ENCODE results near the gene VIPR1.

The VIPR1 gene

DNA sequence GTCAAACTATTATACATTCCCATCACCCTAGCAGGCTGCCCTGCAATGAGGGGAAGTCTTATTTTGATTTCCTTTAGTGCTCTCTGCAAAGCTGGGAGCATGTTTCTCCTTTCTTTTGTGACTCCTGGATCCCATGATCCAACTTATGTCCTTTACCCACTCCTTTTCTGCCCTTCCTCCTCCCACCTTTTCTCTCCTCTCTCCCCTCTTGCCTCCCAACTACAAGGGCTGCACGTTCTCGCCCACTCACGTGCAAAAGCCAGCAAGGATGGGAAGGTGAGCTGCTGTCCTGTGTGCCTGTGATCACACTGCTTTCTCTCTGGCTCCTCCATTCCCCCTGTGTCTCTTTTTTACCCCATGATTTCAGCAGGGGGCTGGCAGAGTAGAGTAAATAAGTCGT, 6.1 kb downstream of the VIPR1 start:
- Histone ChIP-seq H3K9ac (ENCODE audit: low read length) (no peak overlapping the region), H3K4ac (ENCODE audit: low read depth, low read length) (no peak overlapping the region), H2BK5ac (ENCODE audit: low read length) (no peak overlapping the region), H3K27ac (ENCODE audit: low read depth, low read length) (no peak overlapping the region), H4K8ac (ENCODE audit: low read depth, low read length) (no peak overlapping the region), H2BK120ac (ENCODE audit: low read depth, low read length) (no peak overlapping the region), H3K18ac (ENCODE audit: low read length) (no peak overlapping the region), H3K4me2 (ENCODE audit: low read length) (no peak overlapping the region), H3K36me3 (ENCODE audit: control insufficient read depth, insufficient read depth, low read length) (no peaks in the 10 kb centered on the region), H3K79me1 (ENCODE audit: low read length) (no peaks in the 10 kb centered on the region), H3K79me2 (ENCODE audit: control insufficient read depth, insufficient read depth, low read length) (no peaks in the 10 kb centered on the region), H2BK15ac (replicated peaks; ENCODE audit: low read depth) (no peak overlapping the region), H3K4me3 (ENCODE audit: low read length) (no peak overlapping the region), H2AK5ac (ENCODE audit: low read length) (no peak overlapping the region), H3K23ac (ENCODE audit: low read length) (no peak overlapping the region), H3K27me3 (ENCODE audit: insufficient read depth, low read length, poor library complexity) (no peaks in the 10 kb centered on the region), H3K56ac (ENCODE audit: low read length) (peak overlapping the region; percentile 6), H4K5ac (ENCODE audit: low read length) (no peak overlapping the region), H3K4me1 (ENCODE audit: control insufficient read depth, low read depth, low read length) (peaks cover 9% of the 10 kb centered on the region)
- DNase-seq: no peak
- WGBS (ENCODE audit: extremely low coverage, insufficient coverage, low lambda C conversion rate): no CpG with 5 or more reads among the region's 4 CpGs

GRCh38 chr3:42509111-42509510, 6.7 kb downstream of the VIPR1 start:
- no peak overlapping the region for H3K27ac ChIP-seq (ENCODE audit: low read depth, low read length)
- H3K4me2 ChIP-seq (ENCODE audit: low read length): no peak overlapping the region
- H3K4me1 ChIP-seq (ENCODE audit: control insufficient read depth, low read depth, low read length): peaks cover 9% of the 10 kb centered on the region

DNA sequence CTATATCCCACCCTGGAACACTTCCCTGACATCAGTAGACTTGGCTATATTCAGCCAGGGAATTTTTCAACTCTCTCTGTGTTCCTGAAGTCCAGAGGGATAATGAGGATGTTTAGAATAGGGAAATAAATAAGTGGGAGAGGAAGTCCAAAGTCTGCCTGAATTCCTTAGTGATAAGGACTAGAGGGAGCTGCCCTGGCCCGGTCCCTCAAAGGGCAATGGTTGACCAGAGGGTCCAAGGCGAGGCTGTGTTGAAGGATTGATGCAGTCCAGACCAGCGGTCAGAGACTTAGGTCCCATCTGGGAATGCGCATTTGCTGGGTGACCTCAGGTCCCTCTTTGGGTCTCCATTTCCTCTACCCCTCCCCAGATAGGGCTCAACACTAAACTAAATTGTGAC, 7.9 kb downstream of the VIPR1 start:
- DNase-seq: no peak
- Histone ChIP-seq H3K4me3 (ENCODE audit: low read length) (no peak overlapping the region), H3K4me2 (ENCODE audit: low read length) (no peak overlapping the region), H3K27ac (ENCODE audit: low read depth, low read length) (no peak overlapping the region), H4K5ac (ENCODE audit: low read length) (no peak overlapping the region), H3K4ac (ENCODE audit: low read depth, low read length) (no peak overlapping the region), H2BK15ac (replicated peaks; ENCODE audit: low read depth) (no peak overlapping the region), H3K56ac (ENCODE audit: low read length) (no peak overlapping the region), H3K36me3 (ENCODE audit: control insufficient read depth, insufficient read depth, low read length) (no peaks in the 10 kb centered on the region), H3K18ac (ENCODE audit: low read length) (no peak overlapping the region), H2BK120ac (ENCODE audit: low read depth, low read length) (no peak overlapping the region), H3K79me1 (ENCODE audit: low read length) (no peaks in the 10 kb centered on the region), H2BK5ac (ENCODE audit: low read length) (no peak overlapping the region), H3K4me1 (ENCODE audit: control insufficient read depth, low read depth, low read length) (peaks cover 9% of the 10 kb centered on the region), H3K27me3 (ENCODE audit: insufficient read depth, low read length, poor library complexity) (no peaks in the 10 kb centered on the region), H3K23ac (ENCODE audit: low read length) (no peak overlapping the region), H3K9ac (ENCODE audit: low read length) (no peak overlapping the region), H4K8ac (ENCODE audit: low read depth, low read length) (no peak overlapping the region), H2AK5ac (ENCODE audit: low read length) (no peak overlapping the region), H3K79me2 (ENCODE audit: control insufficient read depth, insufficient read depth, low read length) (no peaks in the 10 kb centered on the region)
- WGBS (ENCODE audit: extremely low coverage, insufficient coverage, low lambda C conversion rate): no CpG with 5 or more reads among the region's 4 CpGs

More at GRCh38 chr3:42509111-42509510, 6.7 kb downstream of the VIPR1 start:
- Histone ChIP-seq H3K27me3 (ENCODE audit: insufficient read depth, low read length, poor library complexity) (no peaks in the 10 kb centered on the region), H4K5ac (ENCODE audit: low read length) (no peak overlapping the region), H2BK15ac (replicated peaks; ENCODE audit: low read depth) (no peak overlapping the region), H3K4ac (ENCODE audit: low read depth, low read length) (no peak overlapping the region), H3K23ac (ENCODE audit: low read length) (no peak overlapping the region), H3K9ac (ENCODE audit: low read length) (no peak overlapping the region), H3K79me1 (ENCODE audit: low read length) (no peaks in the 10 kb centered on the region), H3K79me2 (ENCODE audit: control insufficient read depth, insufficient read depth, low read length) (no peaks in the 10 kb centered on the region), H3K56ac (ENCODE audit: low read length) (no peak overlapping the region), H2AK5ac (ENCODE audit: low read length) (no peak overlapping the region), H2BK120ac (ENCODE audit: low read depth, low read length) (no peak overlapping the region), H3K4me3 (ENCODE audit: low read length) (no peak overlapping the region), H3K36me3 (ENCODE audit: control insufficient read depth, insufficient read depth, low read length) (no peaks in the 10 kb centered on the region), H4K8ac (ENCODE audit: low read depth, low read length) (no peak overlapping the region), H3K18ac (ENCODE audit: low read length) (no peak overlapping the region), H2BK5ac (ENCODE audit: low read length) (no peak overlapping the region)
- no peak for DNase-seq
- WGBS (ENCODE audit: extremely low coverage, insufficient coverage, low lambda C conversion rate): no CpG with 5 or more reads among the region's 3 CpGs

- Histone ChIP-seq H3K4ac (ENCODE audit: low read depth, low read length) (no peak overlapping the region), H3K18ac (ENCODE audit: low read length) (no peak overlapping the region)
These were observed 8.8 kb downstream of the VIPR1 start for GRCh38 chr3:42511201-42511600.

GRCh38 chr3:42511736-42512135, 9.3 kb downstream of the VIPR1 start:
- Histone ChIP-seq H3K4me2 (ENCODE audit: low read length) (no peak overlapping the region), H3K4me3 (ENCODE audit: low read length) (no peak overlapping the region), H3K18ac (ENCODE audit: low read length) (no peak overlapping the region), H3K4me1 (ENCODE audit: control insufficient read depth, low read depth, low read length) (peaks cover 9% of the 10 kb centered on the region), H3K79me2 (ENCODE audit: control insufficient read depth, insufficient read depth, low read length) (no peaks in the 10 kb centered on the region), H4K8ac (ENCODE audit: low read depth, low read length) (no peak overlapping the region), H3K27me3 (ENCODE audit: insufficient read depth, low read length, poor library complexity) (no peaks in the 10 kb centered on the region), H3K79me1 (ENCODE audit: low read length) (no peaks in the 10 kb centered on the region), H2BK120ac (ENCODE audit: low read depth, low read length) (no peak overlapping the region), H3K27ac (ENCODE audit: low read depth, low read length) (no peak overlapping the region), H2BK15ac (replicated peaks; ENCODE audit: low read depth) (no peak overlapping the region), H3K23ac (ENCODE audit: low read length) (no peak overlapping the region), H3K36me3 (ENCODE audit: control insufficient read depth, insufficient read depth, low read length) (no peaks in the 10 kb centered on the region), H2AK5ac (ENCODE audit: low read length) (no peak overlapping the region), H3K9ac (ENCODE audit: low read length) (no peak overlapping the region), H3K56ac (ENCODE audit: low read length) (no peak overlapping the region), H2BK5ac (ENCODE audit: low read length) (no peak overlapping the region), H3K4ac (ENCODE audit: low read depth, low read length) (no peak overlapping the region), H4K5ac (ENCODE audit: low read length) (no peak overlapping the region)
- DNase-seq: no peak
- whole genome bisulfite sequencing (ENCODE audit: extremely low coverage, insufficient coverage, low lambda C conversion rate): no CpG with 5 or more reads among the region's 2 CpGs

More at GRCh38 chr3:42511201-42511600, 8.8 kb downstream of the VIPR1 start:
- H3K4me1 ChIP-seq (ENCODE audit: control insufficient read depth, low read depth, low read length): peaks cover 9% of the 10 kb centered on the region
- H2BK5ac ChIP-seq (ENCODE audit: low read length): no peak overlapping the region
- DNase-seq: no peak
- H3K4me3 ChIP-seq (ENCODE audit: low read length): no peak overlapping the region
- no peaks in the 10 kb centered on the region for H3K79me2 ChIP-seq (ENCODE audit: control insufficient read depth, insufficient read depth, low read length)
- no peak overlapping the region for H3K27ac ChIP-seq (ENCODE audit: low read depth, low read length)
- no peak overlapping the region for H2BK120ac ChIP-seq (ENCODE audit: low read depth, low read length)
- H3K4me2 ChIP-seq (ENCODE audit: low read length): no peak overlapping the region
- WGBS (ENCODE audit: extremely low coverage, insufficient coverage, low lambda C conversion rate): no CpG with 5 or more reads among the region's 1 CpG
- H2AK5ac ChIP-seq (ENCODE audit: low read length): no peak overlapping the region
- no peak overlapping the region for H4K8ac ChIP-seq (ENCODE audit: low read depth, low read length)
- H3K36me3 ChIP-seq (ENCODE audit: control insufficient read depth, insufficient read depth, low read length): no peaks in the 10 kb centered on the region
- no peaks in the 10 kb centered on the region for H3K27me3 ChIP-seq (ENCODE audit: insufficient read depth, low read length, poor library complexity)
- no peak overlapping the region for H3K23ac ChIP-seq (ENCODE audit: low read length)
- no peak overlapping the region for H3K9ac ChIP-seq (ENCODE audit: low read length)
- H3K79me1 ChIP-seq (ENCODE audit: low read length): no peaks in the 10 kb centered on the region
- no peak overlapping the region for H4K5ac ChIP-seq (ENCODE audit: low read length)
- H3K56ac ChIP-seq (ENCODE audit: low read length): no peak overlapping the region
- no peak overlapping the region for H2BK15ac ChIP-seq (replicated peaks; ENCODE audit: low read depth)

- Histone ChIP-seq H3K56ac (ENCODE audit: low read length) (no peak overlapping the region), H2BK5ac (ENCODE audit: low read length) (no peak overlapping the region), H3K23ac (ENCODE audit: low read length) (no peak overlapping the region), H3K18ac (ENCODE audit: low read length) (no peak overlapping the region), H3K4ac (ENCODE audit: low read depth, low read length) (no peak overlapping the region), H2AK5ac (ENCODE audit: low read length) (no peak overlapping the region), H3K27ac (ENCODE audit: low read depth, low read length) (no peak overlapping the region), H3K9ac (ENCODE audit: low read length) (no peak overlapping the region), H3K4me2 (ENCODE audit: low read length) (no peak overlapping the region), H3K36me3 (ENCODE audit: control insufficient read depth, insufficient read depth, low read length) (no peaks in the 10 kb centered on the region), H3K4me1 (ENCODE audit: control insufficient read depth, low read depth, low read length) (no peaks in the 10 kb centered on the region), H2BK15ac (replicated peaks; ENCODE audit: low read depth) (no peak overlapping the region), H3K79me2 (ENCODE audit: control insufficient read depth, insufficient read depth, low read length) (no peaks in the 10 kb centered on the region), H3K4me3 (ENCODE audit: low read length) (no peak overlapping the region), H4K8ac (ENCODE audit: low read depth, low read length) (no peak overlapping the region), H4K5ac (ENCODE audit: low read length) (no peak overlapping the region), H3K27me3 (ENCODE audit: insufficient read depth, low read length, poor library complexity) (no peaks in the 10 kb centered on the region), H3K79me1 (ENCODE audit: low read length) (no peaks in the 10 kb centered on the region), H2BK120ac (ENCODE audit: low read depth, low read length) (no peak overlapping the region)
- no peak for DNase-seq
- no CpG with 5 or more reads among the region's 3 CpGs for WGBS (ENCODE audit: extremely low coverage, insufficient coverage, low lambda C conversion rate)
These were observed 10.7 kb downstream of the VIPR1 start for GRCh38 chr3:42513121-42513520.
